ENCODE results near the gene TTC19.
"Not testable (repeated sequence)": the region's sequence is repeated elsewhere in the genome, so short reads cannot be mapped to it uniquely, and the experiment has no call there.

The TTC19 gene

DNA sequence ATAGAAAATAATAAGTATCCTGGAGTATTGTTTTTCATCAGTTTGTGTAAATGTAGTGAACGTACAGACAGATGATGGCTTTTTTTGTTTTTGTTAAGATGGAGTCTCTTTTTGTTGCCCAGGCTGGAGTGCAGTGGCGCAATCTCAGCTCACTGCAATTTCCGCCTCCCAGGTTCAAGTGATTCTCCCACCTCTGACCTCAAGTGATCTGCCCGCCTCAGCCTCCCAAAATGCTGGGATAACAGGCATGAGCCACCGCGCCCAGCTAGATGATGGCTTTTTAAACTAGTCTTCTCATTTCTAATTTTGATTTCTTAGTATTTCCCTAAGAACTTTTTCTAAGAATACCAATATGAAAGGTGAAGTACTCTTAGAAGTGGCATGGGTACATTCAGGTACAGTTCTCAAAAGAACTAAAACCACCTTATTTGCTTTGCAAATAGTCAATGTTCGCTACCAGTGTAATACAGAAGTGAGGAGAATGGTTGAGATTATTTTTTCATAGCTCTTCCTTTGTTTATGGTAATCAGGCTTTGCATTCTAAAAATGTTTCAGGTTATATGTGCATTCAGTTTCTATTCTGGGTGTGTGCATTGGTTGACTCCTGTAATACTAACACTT, 34.2 kb downstream of the TTC19 start:
- no peak for DNase-seq

- DNase-seq = no peak
Observed at GRCh38 chr17:16036261-16036660, 36.6 kb downstream of the TTC19 start.

DNA sequence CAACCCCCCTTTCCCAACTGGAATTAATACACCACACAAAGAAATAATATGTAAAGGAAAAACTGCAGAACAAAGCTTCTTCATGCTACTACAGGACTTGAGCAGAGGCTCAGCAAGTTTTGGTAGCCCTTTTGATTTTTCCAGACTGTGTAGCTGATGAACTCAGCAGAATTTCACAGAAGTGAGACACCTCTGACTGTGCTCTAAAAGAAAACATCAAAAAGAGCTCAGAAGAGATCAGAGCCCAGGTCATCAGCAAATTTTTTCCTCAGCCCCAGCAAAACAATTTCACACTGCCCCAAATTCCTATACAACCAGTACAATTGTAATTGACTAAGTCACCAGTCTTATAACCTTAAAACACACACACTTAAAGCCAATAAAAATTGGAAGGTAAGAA, 38.0 kb downstream of the TTC19 start:
- no peak for DNase-seq

DNA sequence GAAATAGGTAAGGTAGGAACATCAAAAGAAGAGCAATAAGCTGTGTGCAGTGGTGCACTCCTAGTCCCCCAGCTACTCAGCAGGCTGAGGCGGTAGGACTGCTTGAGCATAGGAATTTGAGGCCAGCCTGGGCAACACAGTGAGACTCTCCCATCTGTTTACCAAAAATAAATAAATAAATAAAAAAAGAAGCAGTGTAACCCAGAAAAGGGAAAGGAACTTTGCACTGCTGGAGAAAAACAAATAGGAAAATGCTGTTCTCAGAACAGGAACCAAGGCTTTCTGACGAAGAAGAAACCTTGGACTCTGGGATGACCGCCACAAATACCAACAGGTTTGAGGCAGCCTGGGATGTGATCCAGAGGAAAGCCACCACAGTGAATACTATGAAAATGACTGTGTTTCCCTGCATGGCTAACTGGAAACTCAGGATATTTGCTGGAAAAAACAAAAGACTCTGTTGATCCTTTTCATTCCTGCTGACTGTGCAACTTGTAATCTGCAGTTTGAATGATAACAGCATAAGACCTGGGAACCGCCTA, 41.2 kb downstream of the TTC19 start:
- DNase-seq = no peak

- DNase-seq = no peak
Observed at GRCh38 chr17:16044487-16044886, 44.9 kb downstream of the TTC19 start.

GRCh38 chr17:16046966-16047365, 47.3 kb downstream of the TTC19 start:
- DNase-seq = no peak

GRCh38 chr17:16048811-16049449, 49.3 kb downstream of the TTC19 start:
- DNase-seq = no peak

DNA sequence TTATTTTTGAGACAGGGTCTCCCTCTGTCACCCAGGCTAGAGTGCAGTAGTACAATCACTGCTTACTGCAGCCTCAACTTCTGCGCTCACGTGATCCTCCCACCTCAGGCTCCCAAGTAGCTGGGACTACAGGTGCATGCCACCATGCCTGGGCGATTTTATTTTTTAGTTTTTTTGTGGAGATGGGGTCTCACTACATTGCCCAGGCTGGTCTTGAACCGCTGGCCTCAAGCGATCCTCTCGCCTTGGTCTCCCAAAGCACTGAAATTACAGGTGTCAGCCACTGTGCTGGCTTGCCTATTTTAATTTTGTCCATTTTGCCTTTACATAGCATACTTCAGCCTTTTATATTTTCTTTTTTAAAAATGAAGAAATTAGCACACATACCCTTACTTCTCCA, 51.2 kb downstream of the TTC19 start:
- no peak for DNase-seq

- no peak for DNase-seq
Observed at GRCh38 chr17:16052486-16052885, 52.9 kb downstream of the TTC19 start.

GRCh38 chr17:16055139-16055538, 55.5 kb downstream of the TTC19 start:
- DNase-seq = not testable (repeated sequence)

- no peak for DNase-seq
Observed at GRCh38 chr17:16061631-16062030, 62.0 kb downstream of the TTC19 start.

- DNase-seq = no peak
Observed at GRCh38 chr17:16066125-16066524, 66.5 kb downstream of the TTC19 start.

DNA sequence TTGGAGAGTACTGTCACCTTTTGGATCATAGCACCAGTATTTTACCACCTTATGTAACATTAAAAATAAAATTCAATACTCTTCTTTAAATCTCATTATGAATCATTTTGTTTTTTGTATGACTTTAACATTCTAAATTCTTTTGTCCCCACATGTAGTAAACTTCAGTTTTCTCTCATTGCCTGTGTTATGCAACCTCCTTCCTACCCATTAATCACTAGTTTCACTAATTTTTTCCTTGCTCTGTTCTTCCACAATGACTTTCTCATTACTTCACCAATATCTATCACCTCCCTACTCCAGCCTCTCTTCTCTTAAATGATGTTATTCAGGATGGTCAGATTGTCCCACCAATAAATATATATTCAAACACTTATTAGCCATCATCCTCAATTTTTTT, 68.7 kb downstream of the TTC19 start:
- DNase-seq = no peak

DNA sequence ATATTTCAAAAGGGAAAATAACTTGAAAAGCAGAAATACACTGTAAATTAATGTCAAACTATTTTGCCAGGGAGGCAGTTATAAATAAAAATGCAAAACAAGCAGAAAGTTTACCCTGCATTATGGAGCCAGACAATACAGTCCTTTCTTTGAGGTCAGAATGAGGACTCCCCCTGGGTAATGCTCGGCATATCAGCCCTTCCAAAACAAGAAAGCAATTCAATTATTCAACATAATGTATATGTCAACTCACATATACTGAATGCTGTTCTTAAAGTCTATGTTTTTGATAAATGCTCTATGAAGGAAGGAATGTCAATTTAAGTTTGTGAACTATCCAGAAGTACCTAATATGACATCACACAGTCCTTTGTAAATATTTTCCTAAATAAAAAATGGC, 72.4 kb downstream of the TTC19 start:
- no peak for DNase-seq

DNA sequence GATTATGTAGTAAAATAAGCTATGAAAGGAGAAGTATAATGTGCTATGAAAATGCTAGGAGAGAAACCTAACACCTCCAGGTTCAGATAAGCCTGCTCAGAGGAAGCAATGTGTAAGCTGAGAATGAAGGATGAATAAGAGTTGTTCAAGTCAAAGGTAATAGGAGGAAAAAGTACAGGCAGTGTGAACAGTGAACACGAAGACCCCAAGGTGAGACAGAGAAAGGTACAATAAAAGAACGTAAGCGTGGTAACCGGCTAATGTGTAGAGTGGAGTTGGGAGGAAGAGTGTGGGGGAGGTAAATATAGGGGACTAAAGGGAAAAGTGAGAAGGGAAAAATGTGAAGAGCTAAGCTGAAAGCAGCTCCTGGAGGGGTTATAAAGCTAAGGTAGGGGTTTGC, 74.2 kb downstream of the TTC19 start:
- DNase-seq = no peak

GRCh38 chr17:16074423-16074822, 74.8 kb downstream of the TTC19 start:
- no peak for DNase-seq

DNA sequence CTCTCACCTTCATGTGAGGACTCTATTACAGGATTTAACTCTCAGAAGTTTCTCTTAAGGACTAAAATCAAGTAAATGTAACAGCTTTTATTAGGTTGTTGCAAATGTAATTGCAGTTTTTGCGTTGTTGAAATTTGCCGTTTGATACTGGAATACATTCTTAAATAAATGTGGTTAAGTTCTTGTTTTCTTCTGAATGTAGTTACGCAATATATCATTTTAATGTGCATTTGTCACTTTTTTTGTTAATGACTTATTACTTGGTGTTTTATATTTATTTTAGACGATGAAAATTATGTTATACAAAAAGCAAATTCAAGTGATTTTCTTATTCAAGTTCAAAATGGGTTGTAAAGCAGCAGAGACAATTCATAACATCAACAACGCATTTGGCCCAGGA, 76.3 kb downstream of the TTC19 start:
- DNase-seq = no peak
